ENCODE data around the gene APBA1.

DNA sequence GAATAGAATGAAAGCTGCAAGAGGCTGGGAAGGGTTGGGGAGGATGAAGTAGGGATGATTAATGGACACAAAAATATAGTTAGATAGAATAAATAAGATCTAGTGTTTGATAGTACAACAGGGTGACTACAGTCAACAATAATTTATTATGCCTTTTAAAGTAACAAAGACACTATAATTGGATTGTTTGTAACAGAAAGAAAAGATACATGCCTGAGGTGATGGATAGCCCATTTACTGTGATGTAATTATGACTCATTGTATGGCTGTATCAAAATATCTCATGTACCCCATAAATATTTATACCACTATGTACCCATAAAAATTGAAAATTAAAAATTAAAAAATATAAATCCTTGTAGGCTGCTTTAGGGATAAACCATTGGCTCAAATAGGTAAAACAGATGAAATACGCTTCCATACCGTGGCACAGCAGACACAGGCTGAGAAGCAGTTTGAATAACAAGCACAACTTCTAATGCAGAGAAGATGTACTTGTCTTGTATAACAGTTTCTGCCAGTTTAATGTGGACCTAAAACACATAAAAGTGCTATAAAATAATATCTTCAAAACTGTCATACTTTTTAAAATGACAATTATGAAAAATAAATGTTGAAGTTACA, 34.9 kb downstream of the APBA1 start:
- no peak for TF ChIP-seq ZNF8 (CRISPR knock-in tag; IDR thresholded peaks at IDR 0.05)
- TF ChIP-seq PATZ1 (CRISPR knock-in tag; IDR thresholded peaks at IDR 0.05; ENCODE audit: borderline replicate concordance), result no peak
- TF ChIP-seq CSRNP3 (CRISPR knock-in tag; IDR thresholded peaks at IDR 0.05), result 0 out of 2 replicates have a peak, but pooled peaks have one; percentile 54
- TF ChIP-seq RARB (CRISPR knock-in tag; IDR thresholded peaks at IDR 0.05), result no peak
- TF ChIP-seq ZFP30 (CRISPR knock-in tag; IDR thresholded peaks at IDR 0.05), result no peak
- TF ChIP-seq ZFP3 (CRISPR knock-in tag; IDR thresholded peaks at IDR 0.05), result no peak
- TF ChIP-seq PPARA (CRISPR knock-in tag; IDR thresholded peaks at IDR 0.05; ENCODE audit: borderline replicate concordance), result no peak
- TF ChIP-seq SNAI2 (CRISPR knock-in tag; IDR thresholded peaks at IDR 0.05), result no peak
- no peak for TF ChIP-seq ARNTL (CRISPR knock-in tag; IDR thresholded peaks at IDR 0.05; ENCODE audit: borderline replicate concordance, low read depth)

Data from SK-N-SH treated with all-trans-retinoic acid at 6 μM for 48 hours (cell line).